Measurements from ENCODE around the gene COPZ2. TPM values are rescaled to one million over a fixed set of nuclear protein-coding genes. Genes with fewer than 3 reads are reported as not detected.

Gene COPZ2
- total and polyA plus RNA-seq, 9 of the 15 experiments (the other 6 are each of a cell fraction or from before 2014, with no cell fraction given), result 0.22 to 0.49 TPM; not detected in 7

GRCh38 chr17:48056246-48056745 is 18.7 kb upstream of the COPZ2 start (continued):
- TF ChIP-seq SIRT6 (IDR thresholded peaks at IDR 0.05; ENCODE audit: low read depth, low read length) (no peak), KLF1 (tag; IDR thresholded peaks at IDR 0.05) (0 out of 2 replicates have a peak, but pooled peaks have one; percentile 16), TCF3 (CRISPR knock-in tag; IDR thresholded peaks at IDR 0.05) (no peak), MAFG (tag; conservative IDR thresholded peaks at IDR 0.05) (no peak), ZNF253 (CRISPR knock-in tag; conservative IDR thresholded peaks at IDR 0.05) (no peak), MAZ (CRISPR knock-in tag; conservative IDR thresholded peaks at IDR 0.05 in 1 of 2, IDR thresholded peaks at IDR 0.05 in 1 of 2) (no peak), TBL1XR1 (IDR thresholded peaks at IDR 0.05; ENCODE audit: low read length in 2 of 2) (no peak), ZNF512 (tag; IDR thresholded peaks at IDR 0.05) (no peak), NR2C2 (CRISPR knock-in tag; IDR thresholded peaks at IDR 0.05) (no peak), NR2C2 (tag; IDR thresholded peaks at IDR 0.05) (no peak), NFXL1 (CRISPR knock-in tag; IDR thresholded peaks at IDR 0.05) (no peak), CREB1 (IDR thresholded peaks at IDR 0.05) (no peak), CREB1 (CRISPR knock-in tag; IDR thresholded peaks at IDR 0.05) (no peak), FOXK1 (CRISPR knock-in tag; IDR thresholded peaks at IDR 0.05; ENCODE audit: borderline replicate concordance) (no peak), SIN3A (IDR thresholded peaks at IDR 0.05; ENCODE audit: borderline replicate concordance in 2 of 2, control insufficient read depth in 1 of 2, low read depth in 2 of 2, low read length in 2 of 2) (no peak), HNRNPK (IDR thresholded peaks at IDR 0.05; ENCODE audit: low read depth, low read length, poor library complexity, severe bottlenecking) (no peak), TRIM28 (IDR thresholded peaks at IDR 0.05) (no peak), NR2F6 (CRISPR knock-in tag; IDR thresholded peaks at IDR 0.05) (no peak), ZNF707 (CRISPR knock-in tag; conservative IDR thresholded peaks at IDR 0.05) (no peak), ZBTB11 (CRISPR knock-in tag; IDR thresholded peaks at IDR 0.05) (no peak), ZNF518B (CRISPR knock-in tag; IDR thresholded peaks at IDR 0.05) (no peak)

Measured in K562 (cell line).